ENCODE measurements around the gene NAV2.

The NAV2 gene

DNA sequence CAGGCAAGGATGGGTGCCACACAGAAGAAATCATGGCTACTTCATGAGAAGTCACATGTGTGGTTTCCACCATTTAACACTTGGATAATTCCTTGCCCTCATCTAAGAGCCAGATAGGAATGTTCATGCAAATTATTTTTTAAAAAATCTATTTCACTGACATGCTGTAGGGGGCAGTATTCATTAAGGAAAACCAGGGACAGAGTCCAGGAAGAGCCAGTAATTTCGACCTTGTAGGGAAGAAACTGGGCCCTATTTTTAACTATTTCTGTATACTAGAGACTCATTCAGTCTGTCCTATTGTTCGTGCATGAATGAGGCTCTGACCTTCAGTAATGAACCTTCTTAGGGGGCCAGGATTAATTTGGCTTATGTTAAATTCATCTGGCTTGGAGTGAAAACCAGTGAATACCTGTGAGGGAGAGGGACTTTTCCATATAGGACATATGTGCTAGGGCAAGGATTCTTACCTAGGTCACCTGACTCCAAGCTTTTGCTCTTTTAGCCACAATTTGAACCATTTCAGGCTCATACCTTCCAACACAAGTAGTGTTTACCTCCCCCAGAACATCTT is 192.7 kb downstream of the NAV2 start:
- H3K27ac Mint-ChIP-seq = no peak overlapping the region
- no peak for DNase-seq

DNA sequence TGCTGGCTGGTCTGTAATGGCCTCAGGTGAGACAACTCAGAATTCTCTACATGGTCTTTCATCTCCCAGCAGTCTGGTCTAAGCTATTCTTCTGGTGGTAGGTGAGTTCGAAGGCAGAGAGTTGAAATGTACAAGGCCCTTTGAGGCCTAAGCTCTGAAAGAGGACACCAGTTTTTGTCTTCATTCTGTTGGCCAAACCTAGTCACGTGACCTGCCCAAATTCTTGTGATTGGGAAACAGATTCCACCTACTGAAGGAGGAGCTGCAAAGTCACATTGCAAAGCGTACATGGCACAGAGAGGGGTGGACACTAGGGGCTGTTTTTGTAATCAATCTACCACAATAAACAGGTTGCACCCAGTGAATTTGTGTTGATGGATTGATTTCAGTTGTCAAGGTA is 193.5 kb downstream of the NAV2 start:
- DNase-seq = no peak
- Mint-ChIP-seq H3K36me3 (ENCODE audit: low read depth) (no peaks in the 10 kb centered on the region), H3K27me3 (ENCODE audit: low read depth, poor library complexity) (peaks cover 3% of the 10 kb centered on the region), H3K4me3 (no peak overlapping the region), H3K9me3 (no peaks in the 10 kb centered on the region), H3K4me1 (peaks cover 16% of the 10 kb centered on the region), H3K27ac (no peak overlapping the region)
- TF ChIP-seq, protein P1, sequence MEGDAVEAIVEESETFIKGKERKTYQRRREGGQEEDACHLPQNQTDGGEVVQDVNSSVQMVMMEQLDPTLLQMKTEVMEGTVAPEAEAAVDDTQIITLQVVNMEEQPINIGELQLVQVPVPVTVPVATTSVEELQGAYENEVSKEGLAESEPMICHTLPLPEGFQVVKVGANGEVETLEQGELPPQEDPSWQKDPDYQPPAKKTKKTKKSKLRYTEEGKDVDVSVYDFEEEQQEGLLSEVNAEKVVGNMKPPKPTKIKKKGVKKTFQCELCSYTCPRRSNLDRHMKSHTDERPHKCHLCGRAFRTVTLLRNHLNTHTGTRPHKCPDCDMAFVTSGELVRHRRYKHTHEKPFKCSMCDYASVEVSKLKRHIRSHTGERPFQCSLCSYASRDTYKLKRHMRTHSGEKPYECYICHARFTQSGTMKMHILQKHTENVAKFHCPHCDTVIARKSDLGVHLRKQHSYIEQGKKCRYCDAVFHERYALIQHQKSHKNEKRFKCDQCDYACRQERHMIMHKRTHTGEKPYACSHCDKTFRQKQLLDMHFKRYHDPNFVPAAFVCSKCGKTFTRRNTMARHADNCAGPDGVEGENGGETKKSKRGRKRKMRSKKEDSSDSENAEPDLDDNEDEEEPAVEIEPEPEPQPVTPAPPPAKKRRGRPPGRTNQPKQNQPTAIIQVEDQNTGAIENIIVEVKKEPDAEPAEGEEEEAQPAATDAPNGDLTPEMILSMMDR (IDR thresholded peaks at IDR 0.05) = no peak

More for the DNA sequence above, 192.7 kb downstream of the NAV2 start:
- no peaks in the 10 kb centered on the region for H3K36me3 Mint-ChIP-seq (ENCODE audit: low read depth)
- no peak overlapping the region for H3K4me3 Mint-ChIP-seq
- TF ChIP-seq, protein P1 (IDR thresholded peaks at IDR 0.05) = peak; percentile 62
- no peaks in the 10 kb centered on the region for H3K9me3 Mint-ChIP-seq
- H3K27me3 Mint-ChIP-seq (ENCODE audit: low read depth, poor library complexity) = peaks cover 3% of the 10 kb centered on the region
- peaks cover 16% of the 10 kb centered on the region for H3K4me1 Mint-ChIP-seq

- Mint-ChIP-seq H3K4me3 (no peak overlapping the region), H3K27me3 (ENCODE audit: low read depth, poor library complexity) (peaks cover 3% of the 10 kb centered on the region), H3K27ac (no peak overlapping the region), H3K4me1 (peaks cover 21% of the 10 kb centered on the region), H3K9me3 (no peaks in the 10 kb centered on the region), H3K36me3 (ENCODE audit: low read depth) (no peaks in the 10 kb centered on the region)
- no peak for DNase-seq
- TF ChIP-seq, protein P1 (IDR thresholded peaks at IDR 0.05) = no peak
These were observed 194.5 kb downstream of the NAV2 start for GRCh38 chr11:19907008-19907579.

GRCh38 chr11:19907839-19908238 is 195.2 kb downstream of the NAV2 start:
- Mint-ChIP-seq H3K9me3 (no peaks in the 10 kb centered on the region), H3K4me3 (no peak overlapping the region), H3K27me3 (ENCODE audit: low read depth, poor library complexity) (peaks cover 3% of the 10 kb centered on the region), H3K36me3 (ENCODE audit: low read depth) (no peaks in the 10 kb centered on the region), H3K27ac (no peak overlapping the region), H3K4me1 (peaks cover 28% of the 10 kb centered on the region)
- DNase-seq = no peak
- TF ChIP-seq, protein P1 (IDR thresholded peaks at IDR 0.05) = no peak

- Mint-ChIP-seq H3K27me3 (ENCODE audit: low read depth, poor library complexity) (peaks cover 6% of the 10 kb centered on the region), H3K4me1 (peaks cover 47% of the 10 kb centered on the region), H3K27ac (no peak overlapping the region), H3K4me3 (no peak overlapping the region), H3K36me3 (ENCODE audit: low read depth) (no peaks in the 10 kb centered on the region), H3K9me3 (no peaks in the 10 kb centered on the region)
- DNase-seq = no peak
- TF ChIP-seq, protein P1 (IDR thresholded peaks at IDR 0.05) = no peak
These were observed 198.3 kb downstream of the NAV2 start for GRCh38 chr11:19910931-19911330.
